Measurements from ENCODE around the gene GAGE2A. TPM values are rescaled to one million over a fixed set of nuclear protein-coding genes. Genes with fewer than 3 reads are reported as not detected.
"Not testable (repeated sequence)": the region's sequence is repeated elsewhere in the genome, so short reads cannot be mapped to it uniquely, and the experiment has no call there.

GAGE2A gene
- not detected for polyA plus RNA-seq (ENCODE audit: insufficient read length in 3 of 3)

DNA sequence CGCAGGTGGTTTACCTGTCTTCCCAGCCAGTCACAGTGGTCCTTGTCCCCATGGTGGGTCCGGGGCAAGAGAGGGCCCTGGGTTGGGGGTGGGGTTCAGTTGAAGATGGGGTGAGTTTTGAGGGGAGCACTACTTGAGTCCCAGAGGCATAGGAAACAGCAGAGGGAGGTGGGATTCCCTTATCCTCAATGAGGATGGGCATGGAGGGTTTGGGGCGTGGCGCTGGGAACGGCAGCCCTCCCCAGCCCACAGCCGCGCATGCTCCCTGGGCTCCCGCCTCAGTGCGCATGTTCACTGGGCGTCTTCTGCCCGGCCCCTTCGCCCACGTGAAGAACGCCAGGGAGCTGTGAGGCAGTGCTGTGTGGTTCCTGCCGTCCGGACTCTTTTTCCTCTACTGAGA is at the start of gene GAGE2A:
TSS of gene GAGE2A (plus strand) at position 301 of the 400 bp plus-strand sequence. CDS start 1,155 bp downstream, outside the sequence.
- DNase-seq (ENCODE audit: low read depth in 3 of 3, low spot score in 2 of 3) = not testable (repeated sequence)

DNA sequence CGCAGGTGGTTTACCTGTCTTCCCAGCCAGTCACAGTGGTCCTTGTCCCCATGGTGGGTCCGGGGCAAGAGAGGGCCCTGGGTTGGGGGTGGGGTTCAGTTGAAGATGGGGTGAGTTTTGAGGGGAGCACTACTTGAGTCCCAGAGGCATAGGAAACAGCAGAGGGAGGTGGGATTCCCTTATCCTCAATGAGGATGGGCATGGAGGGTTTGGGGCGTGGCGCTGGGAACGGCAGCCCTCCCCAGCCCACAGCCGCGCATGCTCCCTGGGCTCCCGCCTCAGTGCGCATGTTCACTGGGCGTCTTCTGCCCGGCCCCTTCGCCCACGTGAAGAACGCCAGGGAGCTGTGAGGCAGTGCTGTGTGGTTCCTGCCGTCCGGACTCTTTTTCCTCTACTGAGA is 47.9 kb upstream of the GAGE2A start, which contains the start of gene GAGE12D:
TSS of gene GAGE12D (plus strand) at position 301 of the 400 bp plus-strand sequence. CDS start 1,155 bp downstream, outside the sequence.
- DNase-seq (ENCODE audit: low read depth in 3 of 3, low spot score in 2 of 3) = not testable (repeated sequence)

GRCh38 chrX:49550989-49551388 is 38.3 kb upstream of the GAGE2A start, which contains the start of gene GAGE12E:
GAGE12E (plus strand) TSS chrX:49551289; CDS start chrX:49552444, 1,155 bp downstream.
- not testable (repeated sequence) for DNase-seq (ENCODE audit: low read depth in 3 of 3, low spot score in 2 of 3)

DNA sequence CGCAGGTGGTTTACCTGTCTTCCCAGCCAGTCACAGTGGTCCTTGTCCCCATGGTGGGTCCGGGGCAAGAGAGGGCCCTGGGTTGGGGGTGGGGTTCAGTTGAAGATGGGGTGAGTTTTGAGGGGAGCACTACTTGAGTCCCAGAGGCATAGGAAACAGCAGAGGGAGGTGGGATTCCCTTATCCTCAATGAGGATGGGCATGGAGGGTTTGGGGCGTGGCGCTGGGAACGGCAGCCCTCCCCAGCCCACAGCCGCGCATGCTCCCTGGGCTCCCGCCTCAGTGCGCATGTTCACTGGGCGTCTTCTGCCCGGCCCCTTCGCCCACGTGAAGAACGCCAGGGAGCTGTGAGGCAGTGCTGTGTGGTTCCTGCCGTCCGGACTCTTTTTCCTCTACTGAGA is 28.8 kb upstream of the GAGE2A start, which contains the start of gene GAGE12F:
TSS of gene GAGE12F (plus strand) at position 301 of the 400 bp plus-strand sequence. CDS start 1,155 bp downstream, outside the sequence.
- DNase-seq (ENCODE audit: low read depth in 3 of 3, low spot score in 2 of 3) = not testable (repeated sequence)

- DNase-seq (ENCODE audit: low read depth in 3 of 3, low spot score in 2 of 3) = not testable (repeated sequence)
Measured at GRCh38 chrX:49568728-49569127, 20.6 kb upstream of the GAGE2A start.

- DNase-seq (ENCODE audit: low read depth in 3 of 3, low spot score in 2 of 3) = not testable (repeated sequence)
Measured at GRCh38 chrX:49569152-49569551, 20.1 kb upstream of the GAGE2A start.

DNA sequence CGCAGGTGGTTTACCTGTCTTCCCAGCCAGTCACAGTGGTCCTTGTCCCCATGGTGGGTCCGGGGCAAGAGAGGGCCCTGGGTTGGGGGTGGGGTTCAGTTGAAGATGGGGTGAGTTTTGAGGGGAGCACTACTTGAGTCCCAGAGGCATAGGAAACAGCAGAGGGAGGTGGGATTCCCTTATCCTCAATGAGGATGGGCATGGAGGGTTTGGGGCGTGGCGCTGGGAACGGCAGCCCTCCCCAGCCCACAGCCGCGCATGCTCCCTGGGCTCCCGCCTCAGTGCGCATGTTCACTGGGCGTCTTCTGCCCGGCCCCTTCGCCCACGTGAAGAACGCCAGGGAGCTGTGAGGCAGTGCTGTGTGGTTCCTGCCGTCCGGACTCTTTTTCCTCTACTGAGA is 19.2 kb upstream of the GAGE2A start, which contains the start of gene GAGE12G:
TSS of gene GAGE12G (plus strand) at position 301 of the 400 bp plus-strand sequence. CDS start 1,155 bp downstream, outside the sequence.
- not testable (repeated sequence) for DNase-seq (ENCODE audit: low read depth in 3 of 3, low spot score in 2 of 3)

DNA sequence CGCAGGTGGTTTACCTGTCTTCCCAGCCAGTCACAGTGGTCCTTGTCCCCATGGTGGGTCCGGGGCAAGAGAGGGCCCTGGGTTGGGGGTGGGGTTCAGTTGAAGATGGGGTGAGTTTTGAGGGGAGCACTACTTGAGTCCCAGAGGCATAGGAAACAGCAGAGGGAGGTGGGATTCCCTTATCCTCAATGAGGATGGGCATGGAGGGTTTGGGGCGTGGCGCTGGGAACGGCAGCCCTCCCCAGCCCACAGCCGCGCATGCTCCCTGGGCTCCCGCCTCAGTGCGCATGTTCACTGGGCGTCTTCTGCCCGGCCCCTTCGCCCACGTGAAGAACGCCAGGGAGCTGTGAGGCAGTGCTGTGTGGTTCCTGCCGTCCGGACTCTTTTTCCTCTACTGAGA is 9.6 kb upstream of the GAGE2A start, which contains the start of gene GAGE12H:
TSS of gene GAGE12H (plus strand) at position 301 of the 400 bp plus-strand sequence. CDS start 1,155 bp downstream, outside the sequence.
- DNase-seq (ENCODE audit: low read depth in 3 of 3, low spot score in 2 of 3) = not testable (repeated sequence)

DNA sequence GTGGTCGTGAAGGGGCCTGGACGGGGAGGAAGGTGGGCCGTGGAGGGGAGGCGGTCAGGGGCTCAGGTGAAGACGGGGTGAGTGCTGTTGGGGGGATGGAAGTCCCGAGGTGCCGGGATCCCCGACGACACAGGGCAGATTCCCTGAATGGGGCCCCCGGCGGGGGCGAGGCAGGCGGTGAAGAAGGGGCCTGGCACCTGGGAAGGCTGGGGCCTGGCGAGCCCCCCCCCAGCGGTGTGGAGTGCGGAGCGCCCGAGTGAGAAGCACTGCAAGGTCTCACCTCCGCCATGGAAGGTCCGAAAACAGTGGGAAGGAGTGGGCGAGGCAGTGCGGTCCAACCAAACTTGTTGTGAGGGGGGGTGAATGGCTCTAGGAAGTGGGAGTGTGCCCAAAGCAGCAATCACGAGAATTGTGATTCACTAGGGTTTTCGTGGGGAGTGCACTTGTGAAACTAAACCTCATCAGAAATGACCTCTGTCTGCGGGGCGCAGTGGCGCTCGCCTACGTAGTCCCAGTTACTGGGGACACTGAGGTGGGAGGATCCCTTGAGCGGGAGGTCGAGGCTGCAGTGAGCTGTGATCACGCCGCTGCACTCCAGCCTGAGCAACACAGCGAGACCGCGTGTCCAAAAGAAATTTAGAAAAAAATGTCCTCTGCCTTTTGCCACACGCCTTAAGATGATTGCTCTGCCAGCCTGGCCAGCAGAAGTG is 628 bp downstream of the GAGE2A start:
- DNase-seq (ENCODE audit: low read depth in 3 of 3, low spot score in 2 of 3) = not testable (repeated sequence)

DNA sequence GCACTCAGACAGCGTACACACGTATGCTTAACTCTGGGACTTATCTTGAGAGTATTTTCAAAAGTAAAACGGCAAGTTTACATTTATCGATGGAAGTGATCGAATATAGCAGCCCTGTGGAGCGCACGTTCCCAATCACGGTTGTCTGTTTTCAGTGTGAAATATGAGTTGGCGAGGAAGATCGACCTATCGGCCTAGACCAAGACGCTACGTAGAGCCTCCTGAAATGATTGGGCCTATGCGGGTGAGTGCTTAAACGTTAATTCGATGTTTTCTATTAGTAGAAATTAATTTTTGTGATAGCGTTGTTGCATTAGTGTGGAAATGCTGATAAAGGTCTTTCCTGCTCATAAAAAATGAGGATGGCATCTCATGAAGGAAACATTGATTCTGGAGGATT is 1.2 kb downstream of the GAGE2A start:
- DNase-seq (ENCODE audit: low read depth in 3 of 3, low spot score in 2 of 3) = not testable (repeated sequence)

- not testable (repeated sequence) for DNase-seq (ENCODE audit: low read depth in 3 of 3, low spot score in 2 of 3)
Measured at GRCh38 chrX:49598720-49599119, 9.4 kb downstream of the GAGE2A start, which contains the start of gene GAGE1. GAGE1 (plus strand) TSS chrX:49599020; CDS start chrX:49600175, 1,155 bp downstream.

GRCh38 chrX:49610718-49611310 is 21.5 kb downstream of the GAGE2A start:
- no peak for DNase-seq (ENCODE audit: low read depth in 3 of 3, low spot score in 2 of 3)

- DNase-seq (ENCODE audit: low read depth in 3 of 3, low spot score in 2 of 3) = no peak
Measured at GRCh38 chrX:49618574-49618973, 29.3 kb downstream of the GAGE2A start.

GRCh38 chrX:49627086-49627777 is 37.9 kb downstream of the GAGE2A start:
- DNase-seq (ENCODE audit: low read depth in 3 of 3, low spot score in 2 of 3) = no peak

DNA sequence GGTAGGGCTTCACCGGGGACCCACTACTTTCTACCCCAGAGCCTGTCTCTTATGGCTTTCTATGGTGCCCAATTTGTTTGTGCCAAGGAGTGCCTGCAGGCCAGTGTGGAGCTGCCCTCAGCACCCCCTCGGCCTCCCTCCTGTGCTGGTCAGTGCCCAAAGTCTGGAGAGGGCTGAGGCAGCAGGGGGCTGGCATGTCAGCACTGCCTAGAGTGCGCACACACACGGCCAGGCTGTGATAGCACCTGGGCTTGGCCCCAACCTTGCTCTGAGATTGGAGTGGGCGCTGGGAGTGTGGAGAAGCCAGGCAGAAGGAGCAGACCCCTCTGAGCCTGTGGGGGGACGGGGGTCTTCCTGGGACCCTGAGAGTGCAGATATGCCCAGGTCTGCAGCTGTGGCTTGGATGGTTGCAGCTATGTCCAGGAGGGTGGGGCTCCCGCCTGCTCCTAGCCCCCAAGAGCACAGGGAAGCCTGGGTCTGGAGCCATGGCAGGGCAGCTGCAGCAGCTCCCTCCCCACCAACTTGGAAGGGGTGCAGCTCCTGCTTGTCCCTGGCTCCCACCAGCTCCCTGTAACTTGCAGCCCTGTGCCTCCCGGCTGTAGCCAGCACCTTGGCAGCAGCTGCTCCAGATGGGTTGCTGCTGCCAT is 55.8 kb downstream of the GAGE2A start:
- DNase-seq (ENCODE audit: low read depth in 3 of 3, low spot score in 2 of 3) = no peak

Other genes starting within 250 kb of the GAGE2A start
- gene GAGE12C, start 57.3 kb upstream of the GAGE2A start, polyA plus RNA-seq (ENCODE audit: insufficient read length in 3 of 3) = not detected
- gene GAGE12D, start 47.8 kb upstream of the GAGE2A start, polyA plus RNA-seq (ENCODE audit: insufficient read length in 3 of 3) = not detected
- gene GAGE12E, start 38.2 kb upstream of the GAGE2A start, polyA plus RNA-seq (ENCODE audit: insufficient read length in 3 of 3) = not detected
- gene GAGE12F, start 28.7 kb upstream of the GAGE2A start, polyA plus RNA-seq (ENCODE audit: insufficient read length in 3 of 3) = not detected
- not detected for gene GAGE12G, start 19.1 kb upstream of the GAGE2A start, polyA plus RNA-seq (ENCODE audit: insufficient read length in 3 of 3)
- gene GAGE12H, start 9.5 kb upstream of the GAGE2A start, polyA plus RNA-seq (ENCODE audit: insufficient read length in 3 of 3) = not detected
- gene GAGE1, start 9.5 kb downstream of the GAGE2A start, polyA plus RNA-seq (ENCODE audit: insufficient read length in 3 of 3) = not detected
- gene PAGE1, start 106.5 kb downstream of the GAGE2A start, polyA plus RNA-seq (ENCODE audit: insufficient read length in 3 of 3) = not detected
- 1 to 10 TPM in 1 of 3 donors, under 1 TPM in 2; 0.38 to 1.4 (median 0.62) TPM for gene PAGE4, start 239.8 kb downstream of the GAGE2A start, polyA plus RNA-seq (ENCODE audit: insufficient read length in 3 of 3)

Measured in right renal cortex interstitium (tissue), 3 donors.